K562 treated with DMSO at 1 percent for 12 hours (cell line): ENCODE measurements around the gene PIGH. TPM values are rescaled to one million over a fixed set of nuclear protein-coding genes. Genes with fewer than 3 reads are reported as not detected.

ENCODE experiments used
- total RNA-seq: library from RNA; unstranded; fragments of 300-600 nt; gene quantifications from 2 replicates; pipeline ENCODE4 v1.2.3, GENCODE V29; 2022; ENCODE audit not compliant: insufficient read depth

PIGH gene, protein sequence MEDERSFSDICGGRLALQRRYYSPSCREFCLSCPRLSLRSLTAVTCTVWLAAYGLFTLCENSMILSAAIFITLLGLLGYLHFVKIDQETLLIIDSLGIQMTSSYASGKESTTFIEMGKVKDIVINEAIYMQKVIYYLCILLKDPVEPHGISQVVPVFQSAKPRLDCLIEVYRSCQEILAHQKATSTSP
- total RNA-seq: 31.2 and 51.5 TPM in 2 replicates

DNA sequence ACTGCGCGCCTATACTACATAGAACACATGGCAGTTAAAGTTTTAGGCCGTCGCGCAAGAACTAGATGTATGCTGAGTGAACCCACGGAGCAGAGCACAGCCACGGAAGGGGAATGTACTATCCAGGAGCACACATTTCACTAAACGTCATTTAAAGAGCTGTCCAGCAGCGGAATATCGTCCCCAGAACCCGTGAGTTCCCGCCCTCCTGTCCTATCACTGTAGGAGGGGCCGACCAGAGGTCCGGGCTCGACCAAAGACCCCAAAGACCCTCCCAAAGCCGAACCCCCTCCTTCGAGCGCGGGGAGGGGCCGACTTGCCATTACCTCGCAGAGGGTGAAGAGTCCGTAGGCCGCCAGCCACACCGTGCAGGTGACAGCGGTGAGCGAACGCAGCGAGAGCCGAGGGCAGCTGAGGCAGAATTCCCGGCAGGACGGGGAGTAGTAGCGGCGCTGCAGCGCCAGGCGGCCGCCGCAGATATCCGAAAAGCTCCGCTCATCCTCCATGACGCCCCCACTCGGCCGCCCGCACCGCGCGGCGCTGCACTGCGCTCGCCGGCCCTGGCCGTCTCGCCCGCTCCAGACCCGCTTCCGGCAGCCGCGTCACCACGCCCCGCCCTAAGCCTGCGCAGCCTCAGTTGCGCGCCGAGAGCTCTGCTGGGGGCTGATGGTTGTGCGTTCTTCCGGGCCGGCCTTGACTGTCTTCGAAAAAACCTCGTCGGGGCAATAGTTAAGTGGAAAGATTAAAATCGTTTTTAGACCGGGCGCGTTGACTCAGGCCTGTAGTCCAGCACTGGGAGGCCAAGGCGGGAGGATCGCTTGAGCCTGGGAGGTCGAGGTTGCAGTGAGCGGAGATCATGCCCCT lies at the start of gene PIGH:
TSS of gene PIGH (minus strand) at position 571 of the 864 bp plus-strand sequence. CDS start at position 506, 65 bp downstream.

DNA sequence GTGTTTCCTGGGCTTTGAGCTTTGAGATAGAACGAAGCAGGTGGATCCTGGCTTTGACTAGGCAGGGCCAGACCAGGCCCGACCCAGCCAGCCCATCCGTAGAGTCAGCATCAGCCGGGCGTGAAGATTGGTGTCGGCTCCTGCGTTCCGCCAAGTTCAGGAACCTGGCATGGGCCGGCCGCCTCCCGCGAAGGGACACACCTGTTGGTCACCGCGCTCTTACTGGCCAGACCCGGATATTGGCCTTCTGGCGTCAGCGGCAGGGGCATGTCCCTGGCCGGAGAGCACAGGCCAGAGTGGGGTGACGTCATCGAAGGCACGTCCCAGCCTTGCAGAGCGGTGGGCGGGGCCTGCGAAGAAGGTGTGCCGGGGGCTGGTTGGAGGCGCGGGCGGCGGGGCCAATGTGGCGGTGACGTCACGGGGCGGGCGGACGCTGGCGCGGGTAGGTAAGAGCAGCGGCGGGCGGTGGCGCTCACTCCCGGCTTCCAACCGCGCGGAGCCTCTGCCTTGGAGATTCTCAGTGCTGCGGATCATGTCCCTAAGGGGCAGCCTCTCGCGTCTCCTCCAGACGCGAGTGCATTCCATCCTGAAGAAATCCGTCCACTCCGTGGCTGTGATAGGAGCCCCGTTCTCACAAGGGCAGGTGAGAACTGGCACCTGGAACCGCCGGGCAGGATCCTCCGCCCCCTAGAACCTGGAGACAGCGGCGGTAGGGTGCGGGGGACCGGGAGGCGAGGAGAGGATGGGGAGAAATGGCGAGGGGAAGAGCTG lies 19.6 kb upstream of the PIGH start, which contains the start of gene ARG2:
TSS of gene ARG2 (plus strand) at position 475 of the 771 bp plus-strand sequence. CDS start at position 533, 58 bp downstream.

Other genes starting within 250 kb of the PIGH start
- 40.2 and 67.0 TPM in 2 replicates for gene ATP6V1D, start 240.5 kb downstream of the PIGH start, total RNA-seq
- gene EIF2S1, start 239.9 kb downstream of the PIGH start, total RNA-seq: 41.2 and 58.1 TPM in 2 replicates
- not detected in 2 replicates for gene PLEK2, start 188.1 kb downstream of the PIGH start, total RNA-seq
- gene TMEM229B, start 111.5 kb downstream of the PIGH start, total RNA-seq: 0.58 TPM in 1 of 2 replicates, not detected in the other
- 2.6 and 4.3 TPM in 2 replicates for gene PLEKHH1, start 67.0 kb downstream of the PIGH start, total RNA-seq
- 21.5 and 35.5 TPM in 2 replicates for gene ARG2, start 19.7 kb upstream of the PIGH start, total RNA-seq
- 42.4 and 53.2 TPM in 2 replicates for gene VTI1B, start 74.4 kb upstream of the PIGH start, total RNA-seq
- 27.1 and 43.2 TPM in 2 replicates for gene RDH11, start 95.5 kb upstream of the PIGH start, total RNA-seq
- gene RDH12, start 101.6 kb upstream of the PIGH start, total RNA-seq: not detected in 2 replicates
- gene ZFYVE26, start 216.3 kb upstream of the PIGH start, total RNA-seq: 1.6 and 8.3 TPM in 2 replicates
- gene RAD51B, start 219.5 kb upstream of the PIGH start, total RNA-seq: 3.0 and 4.9 TPM in 2 replicates